Mesodermal cell (in vitro differentiated cells): ENCODE data around the gene FHOD3.
"Not testable (repeated sequence)": the region's sequence is repeated elsewhere in the genome, so short reads cannot be mapped to it uniquely, and the experiment has no call there.

Experiments used
- H3K27ac ChIP-seq: 2 replicates; pipeline ENCODE4 v1.7.0; 2013; ENCODE audit warnings: mild to moderate bottlenecking, low read depth, low read length, moderate library complexity; ENCODE audit not compliant: severe bottlenecking
- H3K36me3 ChIP-seq: 2 replicates; pipeline ENCODE4 v1.7.1; 2013; ENCODE audit warnings: mild to moderate bottlenecking, low read length, moderate library complexity; ENCODE audit not compliant: control insufficient read depth, insufficient read depth
- H3K4me1 ChIP-seq: one replicate; pipeline ENCODE4 v1.7.1; 2013; ENCODE audit warnings: mild to moderate bottlenecking, low read length; ENCODE audit not compliant: insufficient read depth, control insufficient read depth, poor library complexity, severe bottlenecking
- H3K4me3 ChIP-seq: 2 replicates; pipeline ENCODE4 v1.7.0; 2013; ENCODE audit warnings: low read length, control low read depth, mild to moderate bottlenecking; ENCODE audit not compliant: insufficient read depth, poor library complexity, severe bottlenecking; ENCODE audit errors: extremely low read depth
- H3K9me3 ChIP-seq: 2 replicates; pipeline ENCODE4 v1.7.1; 2013; ENCODE audit warnings: mild to moderate bottlenecking, low read length, moderate library complexity; ENCODE audit not compliant: control insufficient read depth
- WGBS, 2 experiments: methylation state at CpG; one replicate each; pipeline ENCODE4 v1.1.5; 2013; ENCODE audit warnings: missing lambda C conversion rate in 2 of 2; ENCODE audit not compliant: insufficient coverage in 2 of 2; 5-methylcytosine and 5-hydroxymethylcytosine counted together

The FHOD3 gene

GRCh38 chr18:36545821-36546427 lies 248.4 kb downstream of the FHOD3 start:
- no peak overlapping the region for H3K4me3 ChIP-seq
- H3K4me1 ChIP-seq, result no peaks in the 10 kb centered on the region
- WGBS, 2 experiments, result 75 to 89% methylated on average over 2 to 4 of the region's 6 CpGs
- H3K36me3 ChIP-seq, result no peaks in the 10 kb centered on the region
- no peaks in the 10 kb centered on the region for H3K9me3 ChIP-seq
- no peak overlapping the region for H3K27ac ChIP-seq

- WGBS, 2 experiments, result 94 to 97% methylated on average over 2 to 6 of the region's 8 CpGs
- Histone ChIP-seq H3K4me1 (no peaks in the 10 kb centered on the region), H3K4me3 (no peak overlapping the region), H3K9me3 (no peaks in the 10 kb centered on the region), H3K36me3 (no peaks in the 10 kb centered on the region), H3K27ac (no peak overlapping the region)
These were observed 249.4 kb downstream of the FHOD3 start for GRCh38 chr18:36546876-36547275.

- WGBS, 2 experiments, result 79 to 96% methylated on average over 9 to 10 of the region's 11 CpGs
- H3K4me1 ChIP-seq, result no peaks in the 10 kb centered on the region
- no peak overlapping the region for H3K4me3 ChIP-seq
- H3K9me3 ChIP-seq, result no peaks in the 10 kb centered on the region
- no peaks in the 10 kb centered on the region for H3K36me3 ChIP-seq
- no peak overlapping the region for H3K27ac ChIP-seq
These were observed 250.0 kb downstream of the FHOD3 start for GRCh38 chr18:36547544-36547943.

DNA sequence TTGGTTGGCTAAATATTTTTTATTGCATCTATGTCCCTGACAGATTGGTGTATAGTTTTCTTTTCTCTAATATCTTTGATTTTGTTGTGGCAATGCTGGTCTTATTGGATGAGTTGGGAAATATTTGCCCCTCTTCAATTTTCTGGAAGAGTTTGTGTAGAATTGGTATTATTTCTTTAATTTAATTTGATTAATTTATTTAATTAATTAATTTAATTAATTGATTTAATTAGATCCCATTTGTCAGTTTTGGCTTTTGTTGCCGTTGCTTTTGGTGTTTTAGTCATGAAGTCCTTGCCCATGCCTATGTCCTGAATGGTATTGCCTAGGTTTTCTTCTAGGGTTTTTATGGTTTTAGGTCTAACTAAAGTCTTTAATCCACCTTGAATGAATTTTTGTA lies 253.8 kb downstream of the FHOD3 start:
- WGBS, 2 experiments, result no CpG with 5 or more reads among the region's 1 CpG
- not testable (repeated sequence) for H3K27ac ChIP-seq, H3K36me3 ChIP-seq, H3K9me3 ChIP-seq, H3K4me3 ChIP-seq, H3K4me1 ChIP-seq

DNA sequence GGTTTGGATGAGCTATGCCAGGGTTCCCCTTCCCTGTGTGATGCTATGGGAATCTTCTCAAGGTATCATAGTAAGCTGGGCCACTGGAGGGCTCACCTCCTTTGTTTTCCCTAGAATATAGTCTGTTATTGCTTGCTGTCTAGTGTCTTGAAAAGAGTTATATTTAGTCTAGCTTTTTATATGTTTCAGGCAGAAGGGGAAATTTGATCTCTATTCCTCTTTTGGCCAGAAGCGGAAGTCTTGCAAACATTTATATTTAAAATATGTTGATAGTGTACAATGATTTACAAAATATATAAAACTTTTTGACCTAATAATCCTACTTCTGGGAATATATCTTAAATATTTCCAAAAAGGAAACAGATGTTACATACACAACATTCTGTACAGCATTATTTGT lies 260.7 kb downstream of the FHOD3 start:
- Histone ChIP-seq H3K36me3 (no peaks in the 10 kb centered on the region), H3K4me3 (no peak overlapping the region)
- WGBS, 2 experiments, result no CpG with 5 or more reads among the region's 1 CpG

DNA sequence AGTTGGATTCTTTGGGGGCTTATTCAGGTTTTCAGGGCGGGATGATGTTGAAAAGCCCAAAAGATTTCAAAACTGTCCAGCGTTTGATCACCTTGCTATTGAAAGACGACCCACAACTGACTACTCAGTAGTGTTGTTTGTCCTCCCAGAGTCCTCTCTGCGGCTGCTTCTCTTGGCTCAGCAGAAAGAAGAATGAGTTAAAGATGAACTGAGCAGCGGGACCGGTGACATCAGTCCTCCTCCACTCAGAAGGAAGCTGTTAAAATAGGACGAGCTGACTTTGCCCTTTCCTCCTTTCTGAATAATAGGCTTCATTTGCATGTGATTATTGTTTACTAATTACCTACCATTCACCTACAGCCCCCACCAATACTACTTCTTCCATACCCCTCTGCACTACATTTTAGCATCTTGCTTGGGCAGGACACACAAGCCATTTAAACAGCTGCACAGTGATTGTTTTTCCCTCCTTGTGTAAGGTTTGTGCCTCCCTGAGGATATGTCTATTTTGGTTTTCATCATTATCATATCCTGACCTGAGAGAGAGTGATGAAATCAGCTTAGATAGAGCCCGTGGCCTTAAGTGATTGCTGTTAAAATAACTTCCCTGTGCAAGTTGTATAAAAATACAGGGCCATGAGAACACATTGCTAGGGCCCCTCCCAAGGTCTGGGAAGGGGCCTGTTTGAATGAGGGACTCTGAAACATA lies 261.8 kb downstream of the FHOD3 start:
- no peaks in the 10 kb centered on the region for H3K36me3 ChIP-seq
- H3K4me3 ChIP-seq, result no peak overlapping the region
- H3K9me3 ChIP-seq, result no peaks in the 10 kb centered on the region
- H3K4me1 ChIP-seq, result no peaks in the 10 kb centered on the region
- WGBS, 2 experiments, result 83 to 86% methylated on average over 4 of the region's 8 CpGs
- no peak overlapping the region for H3K27ac ChIP-seq

More for the DNA sequence above, 260.7 kb downstream of the FHOD3 start:
- no peaks in the 10 kb centered on the region for H3K4me1 ChIP-seq
- no peak overlapping the region for H3K27ac ChIP-seq
- no peaks in the 10 kb centered on the region for H3K9me3 ChIP-seq

- no peak overlapping the region for H3K4me3 ChIP-seq
- no peak overlapping the region for H3K27ac ChIP-seq
- H3K9me3 ChIP-seq, result no peaks in the 10 kb centered on the region
- no peaks in the 10 kb centered on the region for H3K36me3 ChIP-seq
- no peaks in the 10 kb centered on the region for H3K4me1 ChIP-seq
- WGBS, 2 experiments, result 78 to 86% methylated on average over 1 of the region's 2 CpGs
These were observed 262.7 kb downstream of the FHOD3 start for GRCh38 chr18:36560187-36560586.

DNA sequence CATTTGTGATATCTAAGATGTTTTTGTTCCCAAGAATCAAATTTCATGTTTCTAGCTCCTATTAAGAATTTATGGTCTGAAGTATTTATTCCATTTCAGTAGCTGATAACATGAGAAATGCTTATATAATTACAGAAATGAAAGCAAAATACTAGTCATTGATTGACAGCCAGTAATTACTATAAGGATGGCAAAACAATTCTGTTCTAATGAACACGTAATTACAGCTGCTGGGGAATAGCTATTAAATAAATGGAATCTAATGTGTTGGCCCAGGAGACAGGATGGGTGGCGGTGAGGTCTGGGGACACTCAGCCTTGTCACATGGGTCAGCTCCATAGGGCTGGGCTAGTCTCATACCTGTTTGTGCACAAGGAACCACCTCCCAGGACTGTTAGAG lies 263.5 kb downstream of the FHOD3 start:
- Histone ChIP-seq H3K9me3 (no peaks in the 10 kb centered on the region), H3K4me1 (no peaks in the 10 kb centered on the region), H3K4me3 (no peak overlapping the region), H3K27ac (no peak overlapping the region), H3K36me3 (no peaks in the 10 kb centered on the region)
- 84 to 94% methylated on average over 2 of the region's 2 CpGs for WGBS, 2 experiments

DNA sequence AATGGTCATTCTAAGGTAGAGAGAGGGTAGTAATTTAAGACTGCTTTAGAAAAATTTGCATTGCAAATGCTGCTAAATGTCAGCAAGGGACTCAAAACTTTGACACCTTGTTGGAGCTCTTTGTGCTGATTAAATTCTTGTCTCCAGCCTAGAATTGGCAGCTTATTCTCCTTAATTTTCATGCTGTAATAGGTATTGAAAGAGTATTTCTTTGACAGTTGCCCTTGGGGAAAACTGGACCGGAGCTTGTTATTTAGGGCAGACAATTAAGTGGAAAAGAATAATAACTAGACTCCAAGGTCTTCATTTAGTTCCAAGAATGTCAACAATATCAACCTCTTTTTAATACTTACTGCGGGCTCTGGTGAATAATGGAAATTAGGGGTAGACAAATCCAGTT lies 267.3 kb downstream of the FHOD3 start:
- H3K36me3 ChIP-seq, result no peaks in the 10 kb centered on the region
- WGBS, 2 experiments, result no CpG with 5 or more reads among the region's 2 CpGs
- H3K9me3 ChIP-seq, result no peaks in the 10 kb centered on the region
- H3K4me3 ChIP-seq, result no peak overlapping the region
- H3K4me1 ChIP-seq, result no peaks in the 10 kb centered on the region
- H3K27ac ChIP-seq, result no peak overlapping the region

GRCh38 chr18:36567800-36568199 lies 270.3 kb downstream of the FHOD3 start:
- Histone ChIP-seq H3K36me3 (no peaks in the 10 kb centered on the region), H3K9me3 (no peaks in the 10 kb centered on the region), H3K4me3 (no peak overlapping the region), H3K4me1 (no peaks in the 10 kb centered on the region), H3K27ac (no peak overlapping the region)
- no CpG with 5 or more reads among the region's 1 CpG for WGBS, 2 experiments

DNA sequence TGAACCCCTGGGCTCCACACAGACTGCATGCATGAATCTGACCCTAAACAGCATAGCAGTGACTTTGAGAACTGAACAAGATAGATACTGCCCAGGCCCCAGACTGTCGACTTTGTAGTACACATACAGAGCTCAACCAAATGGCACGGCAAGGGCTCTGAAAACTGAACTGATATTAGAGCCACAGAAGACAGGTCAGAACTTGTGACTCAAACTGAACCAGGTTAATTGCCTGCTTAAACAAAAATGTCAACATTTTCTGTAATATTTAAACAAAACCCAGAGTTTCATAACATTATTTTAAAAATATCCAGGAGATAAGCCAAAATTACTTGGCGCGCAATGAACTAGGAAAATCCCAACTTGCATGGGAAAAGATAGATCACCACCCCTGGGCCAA lies 271.0 kb downstream of the FHOD3 start:
- 90 to 95% methylated on average over 2 of the region's 4 CpGs for WGBS, 2 experiments
- H3K27ac ChIP-seq, result no peak overlapping the region
- H3K9me3 ChIP-seq, result no peaks in the 10 kb centered on the region
- no peaks in the 10 kb centered on the region for H3K36me3 ChIP-seq
- no peaks in the 10 kb centered on the region for H3K4me1 ChIP-seq
- no peak overlapping the region for H3K4me3 ChIP-seq
